ENCODE data around the gene BEND5. TPM values are rescaled to one million over a fixed set of nuclear protein-coding genes. Genes with fewer than 3 reads are reported as not detected.

Gene BEND5
- total RNA-seq, 4 donors from 2014 or later = 1.5 to 1.9 TPM; not detected in 2

DNA sequence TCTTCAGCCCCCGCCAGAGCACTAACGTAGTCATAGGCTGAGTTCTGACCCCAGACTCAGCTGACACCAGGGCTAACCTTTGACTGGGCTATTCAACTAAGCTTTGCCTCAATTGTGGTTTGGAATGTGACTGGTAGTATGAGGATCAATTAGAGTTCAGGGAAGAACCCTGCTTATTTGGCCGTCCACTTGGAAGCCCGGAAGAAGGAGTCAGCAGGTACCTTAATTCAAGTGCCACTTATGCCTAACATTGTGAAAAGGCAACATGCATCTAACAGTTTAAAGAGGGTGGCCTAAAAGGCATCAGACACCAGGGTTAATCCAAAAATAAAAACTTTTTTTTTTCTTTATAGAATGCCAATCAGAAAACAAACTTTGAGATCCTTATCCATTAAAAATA lies 92.3 kb downstream of the BEND5 start:
- Histone ChIP-seq H3K9me3 (no peaks in the 10 kb centered on the region), H3K4me3 (no peak overlapping the region), H3K4me1 (no peaks in the 10 kb centered on the region), H3K36me3 (no peaks in the 10 kb centered on the region), H3K27me3 (no peaks in the 10 kb centered on the region), H3K27ac (no peak overlapping the region)
- intact Hi-C loops (cut with DNase I; ENCODE audit: low total_unique reads) (no loop called here), in situ Hi-C loops (cut with MboI; ENCODE audit: low pct_ligation_motif_present in 1 of 4, low pct_unique_long_range_greater_than_20kb in 1 of 4, low sequenced_read_pairs in 3 of 4) (loop anchor here in 2 of 4 donors (25.0 kb wide), 1 partner anchor 1653 kb away; no protein-coding TSS in a partner anchor)
- 90 to 96% methylated on average over 4 of the region's 4 CpGs for WGBS, 2 donors (ENCODE audit: low coverage in 1 of 2)
- TF ChIP-seq, protein P1, sequence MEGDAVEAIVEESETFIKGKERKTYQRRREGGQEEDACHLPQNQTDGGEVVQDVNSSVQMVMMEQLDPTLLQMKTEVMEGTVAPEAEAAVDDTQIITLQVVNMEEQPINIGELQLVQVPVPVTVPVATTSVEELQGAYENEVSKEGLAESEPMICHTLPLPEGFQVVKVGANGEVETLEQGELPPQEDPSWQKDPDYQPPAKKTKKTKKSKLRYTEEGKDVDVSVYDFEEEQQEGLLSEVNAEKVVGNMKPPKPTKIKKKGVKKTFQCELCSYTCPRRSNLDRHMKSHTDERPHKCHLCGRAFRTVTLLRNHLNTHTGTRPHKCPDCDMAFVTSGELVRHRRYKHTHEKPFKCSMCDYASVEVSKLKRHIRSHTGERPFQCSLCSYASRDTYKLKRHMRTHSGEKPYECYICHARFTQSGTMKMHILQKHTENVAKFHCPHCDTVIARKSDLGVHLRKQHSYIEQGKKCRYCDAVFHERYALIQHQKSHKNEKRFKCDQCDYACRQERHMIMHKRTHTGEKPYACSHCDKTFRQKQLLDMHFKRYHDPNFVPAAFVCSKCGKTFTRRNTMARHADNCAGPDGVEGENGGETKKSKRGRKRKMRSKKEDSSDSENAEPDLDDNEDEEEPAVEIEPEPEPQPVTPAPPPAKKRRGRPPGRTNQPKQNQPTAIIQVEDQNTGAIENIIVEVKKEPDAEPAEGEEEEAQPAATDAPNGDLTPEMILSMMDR (IDR thresholded peaks at IDR 0.05) = no peak
- no peak for TF ChIP-seq EP300 (IDR thresholded peaks at IDR 0.05; ENCODE audit: low read depth)
- no peak for TF ChIP-seq POLR2A (IDR thresholded peaks at IDR 0.05)
- no peak for TF ChIP-seq POLR2AphosphoS5 (IDR thresholded peaks at IDR 0.05)
- no peak for DNase-seq

DNA sequence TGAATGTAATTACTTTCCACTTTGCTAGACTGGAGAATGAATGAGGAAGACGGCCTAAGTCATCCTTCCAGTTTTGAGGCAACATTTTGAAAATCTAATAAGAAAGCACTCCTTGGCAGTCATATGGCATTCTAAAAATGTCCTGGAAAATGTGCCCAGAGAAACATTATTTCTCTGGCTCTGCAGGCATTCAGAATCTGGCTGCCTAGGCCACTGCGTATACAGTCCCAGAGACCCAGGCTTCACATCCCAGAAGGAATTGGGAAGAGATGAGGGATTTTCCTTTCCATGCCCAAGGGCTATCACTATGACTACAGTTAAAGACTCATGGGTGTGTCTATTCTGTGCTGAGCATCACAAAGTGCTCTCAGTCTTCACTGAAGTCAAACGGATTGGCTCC lies 92.9 kb downstream of the BEND5 start:
- no peaks in the 10 kb centered on the region for H3K36me3 ChIP-seq
- DNase-seq = no peak
- in situ Hi-C loops (cut with MboI; ENCODE audit: low pct_ligation_motif_present in 1 of 4, low pct_unique_long_range_greater_than_20kb in 1 of 4, low sequenced_read_pairs in 3 of 4) (loop anchor here in 2 of 4 donors (25.0 kb wide), 1 partner anchor 1653 kb away; no protein-coding TSS in a partner anchor), intact Hi-C loops (cut with DNase I; ENCODE audit: low total_unique reads) (no loop called here)
- TF ChIP-seq POLR2A (IDR thresholded peaks at IDR 0.05) = no peak
- TF ChIP-seq, protein P1 (IDR thresholded peaks at IDR 0.05) = no peak
- no peak for TF ChIP-seq POLR2AphosphoS5 (IDR thresholded peaks at IDR 0.05)
- no peak for TF ChIP-seq EP300 (IDR thresholded peaks at IDR 0.05; ENCODE audit: low read depth)
- WGBS, 2 donors (ENCODE audit: low coverage in 1 of 2) = 71 to 88% methylated on average over 1 to 3 of the region's 3 CpGs
- H3K4me1 ChIP-seq = no peaks in the 10 kb centered on the region
- no peak overlapping the region for H3K4me3 ChIP-seq
- no peaks in the 10 kb centered on the region for H3K27me3 ChIP-seq
- no peaks in the 10 kb centered on the region for H3K9me3 ChIP-seq
- H3K27ac ChIP-seq = no peak overlapping the region

DNA sequence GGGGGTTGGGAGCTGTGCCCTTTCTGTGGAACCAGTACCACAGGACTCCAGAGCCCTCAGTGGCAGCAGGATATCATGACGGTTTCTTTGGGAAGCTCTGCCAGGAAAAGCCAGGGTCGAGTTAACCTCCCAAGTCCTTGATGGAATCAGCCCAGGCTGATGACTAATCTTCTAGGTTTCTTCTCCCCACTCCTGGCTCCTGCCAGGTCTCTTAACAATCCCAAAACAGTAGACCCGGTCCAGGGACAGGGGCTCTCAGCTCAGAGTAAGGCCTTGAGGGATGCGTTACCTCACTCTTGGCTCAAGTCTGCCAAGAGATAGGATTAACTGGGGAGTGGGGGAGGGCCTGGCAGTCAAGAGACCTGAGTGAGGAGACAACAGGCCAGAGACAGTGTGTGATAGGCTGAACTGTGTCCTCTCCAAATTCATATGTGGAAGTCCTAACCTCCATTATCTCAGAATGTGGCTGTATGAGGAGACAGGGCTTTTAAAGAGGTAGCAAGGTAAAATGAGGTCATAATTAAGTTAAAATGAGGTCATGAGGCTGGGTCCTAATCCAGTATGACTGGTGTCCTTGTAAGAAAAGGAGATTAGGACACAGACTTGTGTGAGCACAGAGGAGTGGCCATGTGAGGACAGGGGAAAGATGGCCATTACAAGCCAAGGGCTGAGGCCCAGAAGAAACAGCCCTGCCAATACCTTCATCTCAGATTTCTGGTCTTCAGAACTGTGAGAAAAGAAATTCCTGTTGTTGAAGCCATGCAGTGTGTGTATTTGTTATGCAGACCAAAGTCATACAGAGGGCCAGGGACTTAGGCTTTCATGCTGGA lies 95.0 kb downstream of the BEND5 start:
- Histone ChIP-seq H3K4me3 (no peak overlapping the region), H3K36me3 (no peaks in the 10 kb centered on the region), H3K9me3 (no peaks in the 10 kb centered on the region), H3K27ac (no peak overlapping the region), H3K27me3 (no peaks in the 10 kb centered on the region), H3K4me1 (no peaks in the 10 kb centered on the region)
- in situ Hi-C loops (cut with MboI; ENCODE audit: low pct_ligation_motif_present in 1 of 4, low pct_unique_long_range_greater_than_20kb in 1 of 4, low sequenced_read_pairs in 3 of 4) = loop anchor here in 2 of 4 donors (25.0 kb wide), 1 partner anchor 1656 kb away; no protein-coding TSS in a partner anchor
- DNase-seq = no peak
- WGBS, 2 donors (ENCODE audit: low coverage in 1 of 2) = 77% methylated on average over 4 of the region's 4 CpGs; no CpG with 5 or more reads in 1 of the 2 donors
- TF ChIP-seq POLR2A (IDR thresholded peaks at IDR 0.05) (no peak), EP300 (IDR thresholded peaks at IDR 0.05; ENCODE audit: low read depth) (no peak), POLR2AphosphoS5 (IDR thresholded peaks at IDR 0.05) (no peak)
- TF ChIP-seq, protein P1 (IDR thresholded peaks at IDR 0.05) = no peak
- intact Hi-C loops (cut with DNase I; ENCODE audit: low total_unique reads) = no loop called here

DNA sequence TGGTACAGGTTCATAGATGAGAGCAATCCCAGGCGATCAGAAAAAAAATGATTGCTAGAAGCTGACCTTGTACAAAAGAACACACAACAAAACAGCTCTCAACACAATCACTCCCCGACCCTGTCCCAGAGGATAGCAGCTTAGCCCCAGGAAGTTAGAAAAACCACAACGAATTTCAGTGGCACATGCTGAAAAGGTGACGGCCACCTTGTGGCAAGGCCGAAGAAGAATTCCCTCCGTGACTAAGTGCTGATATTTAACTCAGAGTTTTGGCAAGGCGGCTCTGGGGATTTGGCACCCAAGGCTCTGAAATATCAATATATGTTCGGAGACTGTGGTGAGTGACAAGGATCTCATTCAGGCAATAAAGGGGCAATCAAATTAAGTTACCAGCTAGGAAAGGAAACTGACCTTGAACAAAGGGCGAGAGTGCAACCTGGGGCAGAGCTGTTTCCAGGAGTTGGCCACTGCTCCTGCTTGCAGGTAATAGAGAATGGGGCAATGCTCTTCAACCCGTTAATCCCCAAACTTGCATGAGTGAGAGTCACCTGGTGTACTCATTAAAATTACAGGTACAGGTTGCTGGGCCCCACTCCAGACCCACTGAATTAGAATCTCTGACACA lies 96.2 kb downstream of the BEND5 start:
- Histone ChIP-seq H3K27me3 (no peaks in the 10 kb centered on the region), H3K9me3 (no peaks in the 10 kb centered on the region), H3K4me3 (no peak overlapping the region), H3K27ac (no peak overlapping the region), H3K4me1 (no peaks in the 10 kb centered on the region), H3K36me3 (no peaks in the 10 kb centered on the region)
- 33 to 61% methylated on average over 2 to 10 of the region's 10 CpGs for WGBS, 2 donors (ENCODE audit: low coverage in 1 of 2)
- DNase-seq = no peak
- intact Hi-C loops (cut with DNase I; ENCODE audit: low total_unique reads) (no loop called here), in situ Hi-C loops (cut with MboI; ENCODE audit: low pct_ligation_motif_present in 1 of 4, low pct_unique_long_range_greater_than_20kb in 1 of 4, low sequenced_read_pairs in 3 of 4) (loop anchor here in 2 of 4 donors (25.0 kb wide), 1 partner anchor 1657 kb away; no protein-coding TSS in a partner anchor)
- TF ChIP-seq POLR2A (IDR thresholded peaks at IDR 0.05) = no peak
- TF ChIP-seq, protein P1 (IDR thresholded peaks at IDR 0.05) = no peak

Measured in transverse colon (tissue), 4 donors.